ENCODE data around the gene DDX1. TPM values are rescaled to one million over a fixed set of nuclear protein-coding genes. Genes with fewer than 3 reads are reported as not detected.

The DDX1 gene
- total and polyA plus RNA-seq, 2 of the 4 experiments (the other 2 are of a cell fraction) = 73.6 to 74.9 TPM

GRCh38 chr2:15633971-15634346, 42.3 kb downstream of the DDX1 start:
- no peak overlapping the region for H3K14ac ChIP-seq (replicated peaks; ENCODE audit: low read depth, low read length)
- POLR2A ChIA-PET (ENCODE audit: unreplicated experiment) = no interaction called here
- no peak for TF ChIP-seq MAFK (IDR thresholded peaks at IDR 0.05; ENCODE audit: low read depth, low read length)
- no peak for TF ChIP-seq CHD1 (IDR thresholded peaks at IDR 0.05; ENCODE audit: low read depth, low read length)
- no peak overlapping the region for H3K23ac ChIP-seq (ENCODE audit: low read depth, low read length)
- no TSS peak for BruUV-seq (replicated peaks)
- H3K4me1 ChIP-seq (ENCODE audit: control insufficient read depth, insufficient read depth, low read length) = peaks cover 2% of the 10 kb centered on the region; the same call in 1 of the 2 replicates
- CTCF ChIA-PET = interaction anchor here (1.9 kb wide), 1 partner anchor 975 kb away, joined by 6 read pairs; no protein-coding TSS in a partner anchor
- ATAC-seq (ENCODE audit: low read depth) = no peak
- WGBS, 2 experiments (ENCODE audit: extremely low coverage in 2 of 2, insufficient read length in 1 of 2) = no CpG with 5 or more reads among the region's 3 CpGs
- no peak overlapping the region for H3K4ac ChIP-seq (ENCODE audit: low read depth, low read length)
- no peak overlapping the region for H3K4me2 ChIP-seq (ENCODE audit: low read depth, low read length)
- DNase-seq = no peak
- no peak overlapping the region for H3K9ac ChIP-seq (ENCODE audit: low read depth, low read length)
- peaks cover 26% of the 10 kb centered on the region for H3K36me3 ChIP-seq (ENCODE audit: control insufficient read depth, insufficient read depth, low read length)
- no peak overlapping the region for H3K56ac ChIP-seq (ENCODE audit: extremely low read depth, insufficient read depth, low read length)
- H3K18ac ChIP-seq (ENCODE audit: low read depth, low read length) = no peak overlapping the region
- H2AK5ac ChIP-seq (ENCODE audit: low read depth, low read length) = no peak overlapping the region
- no peak overlapping the region for H2BK120ac ChIP-seq (ENCODE audit: low read depth, low read length)
- no peaks in the 10 kb centered on the region for H3K9me3 ChIP-seq (ENCODE audit: control insufficient read depth, insufficient read depth, low read length)
- no peak overlapping the region for H2BK5ac ChIP-seq (ENCODE audit: low read depth, low read length, poor library complexity, severe bottlenecking)
- H4K8ac ChIP-seq (ENCODE audit: low read depth in 2 of 2, low read length in 2 of 2) = no peak overlapping the region
- H4K5ac ChIP-seq (ENCODE audit: low read depth, low read length) = no peak overlapping the region
- H2AFZ ChIP-seq (replicated peaks; ENCODE audit: low read length, poor library complexity) = no peak overlapping the region
- no peaks in the 10 kb centered on the region for H4K20me1 ChIP-seq (ENCODE audit: insufficient read depth, low read length)
- no peak overlapping the region for H2AK9ac ChIP-seq (replicated peaks; ENCODE audit: low read depth, low read length, poor library complexity)
- no peak overlapping the region for H2BK20ac ChIP-seq (ENCODE audit: low read depth, low read length)
- H2BK15ac ChIP-seq (ENCODE audit: low read depth, low read length) = no peak overlapping the region
- intact Hi-C loops (cut with micrococcal nuclease) = no loop called here
- H3K27ac ChIP-seq (ENCODE audit: insufficient read depth, low read length) = no peak overlapping the region
- H4K91ac ChIP-seq (ENCODE audit: insufficient read depth, low read depth, low read length) = no peak overlapping the region
- in situ Hi-C loops (cut with MboI; ENCODE audit: low sequenced_read_pairs) = loop anchor here (10.0 kb wide), 1 partner anchor 1121 kb away; no protein-coding TSS in a partner anchor
- H3K4me3 ChIP-seq (ENCODE audit: insufficient read depth, low read depth, low read length) = no peak overlapping the region
- no peaks in the 10 kb centered on the region for H3K27me3 ChIP-seq (ENCODE audit: control insufficient read depth, insufficient read depth, low read length)
- dilution Hi-C loops (cut with HindIII; ENCODE audit: low sequenced_read_pairs, unreplicated experiment) = no loop called here
- H3K9me1 ChIP-seq (ENCODE audit: insufficient read depth, low read length) = no peaks in the 10 kb centered on the region
- no peaks in the 10 kb centered on the region for H3K79me1 ChIP-seq (ENCODE audit: low read depth in 1 of 2, low read length in 2 of 2)

All from IMR-90 (cell line).